Sigmoid colon (tissue), 4 donors: Measurements from ENCODE around the gene SCRN1.

Experiments used
- CTCF ChIP-seq, 4 experiments: fragments of 450-650 bp in 3 of 4; fragments of 200-600 bp in 1 of 4; IDR thresholded peaks; one replicate each; pipeline ENCODE4 v1.5.1; 2016 to 2019; ENCODE audit warnings: antibody characterized with exemption in 4 of 4, mild to moderate bottlenecking in 3 of 4, moderate library complexity in 2 of 4
- EP300 ChIP-seq, 4 donors: sonication (generic); formaldehyde crosslinking; IDR thresholded peaks; one replicate each; pipeline ENCODE4 v1.6.1; 2017; ENCODE audit warnings: antibody characterized with exemption in 4 of 4
- POLR2A ChIP-seq, 2 donors: fragments of 450-650 bp; IDR thresholded peaks; one replicate each; pipeline ENCODE4 v1.6.1; 2016; ENCODE audit warnings: antibody characterized with exemption in 2 of 2, mild to moderate bottlenecking in 2 of 2, moderate library complexity in 2 of 2
- POLR2AphosphoS5 ChIP-seq, 4 donors: sonication (generic); formaldehyde crosslinking; IDR thresholded peaks; one replicate each; pipeline ENCODE4 v1.6.1; 2017; ENCODE audit warnings: antibody characterized with exemption in 4 of 4

- TF ChIP-seq CTCF (IDR thresholded peaks at IDR 0.05): no peak
- no peak for TF ChIP-seq POLR2A (IDR thresholded peaks at IDR 0.05)
- TF ChIP-seq POLR2AphosphoS5 (IDR thresholded peaks at IDR 0.05): no peak
- no peak for TF ChIP-seq EP300 (IDR thresholded peaks at IDR 0.05)
These were observed 9.4 kb downstream of the SCRN1 start for GRCh38 chr7:29980151-29980550.
